ENCODE measurements around the gene SLC17A7. TPM values are rescaled to one million over a fixed set of nuclear protein-coding genes. Genes with fewer than 3 reads are reported as not detected.
"Not testable (repeated sequence)": the region's sequence is repeated elsewhere in the genome, so short reads cannot be mapped to it uniquely, and the experiment has no call there.

SLC17A7 gene
- total RNA-seq, 4 donors from 2014 or later, result 0.60 to 1.2 (median 1.1) TPM

- Histone ChIP-seq H3K36me3 (no peaks in the 10 kb centered on the region), H3K9me3 (no peaks in the 10 kb centered on the region), H3K4me3 (peak overlapping the region; percentile 63), H3K27ac (peak overlapping the region; percentile 71), H3K4me1 (peaks cover 36% of the 10 kb centered on the region), H3K27me3 (no peaks in the 10 kb centered on the region)
- WGBS, result 14% methylated on average over 11 of the region's 11 CpGs
- TF ChIP-seq CTCF (IDR thresholded peaks at IDR 0.05) (no peak), POLR2AphosphoS5 (IDR thresholded peaks at IDR 0.05) (no peak), EP300 (IDR thresholded peaks at IDR 0.05) (no peak), POLR2A (IDR thresholded peaks at IDR 0.05) (no peak)
- DNase-seq (ENCODE audit: low spot score in 2 of 2), result peak in 1 of 2 donors; percentile 65
Observed at GRCh38 chr19:49474542-49474924, 33.2 kb upstream of the SLC17A7 start.

DNA sequence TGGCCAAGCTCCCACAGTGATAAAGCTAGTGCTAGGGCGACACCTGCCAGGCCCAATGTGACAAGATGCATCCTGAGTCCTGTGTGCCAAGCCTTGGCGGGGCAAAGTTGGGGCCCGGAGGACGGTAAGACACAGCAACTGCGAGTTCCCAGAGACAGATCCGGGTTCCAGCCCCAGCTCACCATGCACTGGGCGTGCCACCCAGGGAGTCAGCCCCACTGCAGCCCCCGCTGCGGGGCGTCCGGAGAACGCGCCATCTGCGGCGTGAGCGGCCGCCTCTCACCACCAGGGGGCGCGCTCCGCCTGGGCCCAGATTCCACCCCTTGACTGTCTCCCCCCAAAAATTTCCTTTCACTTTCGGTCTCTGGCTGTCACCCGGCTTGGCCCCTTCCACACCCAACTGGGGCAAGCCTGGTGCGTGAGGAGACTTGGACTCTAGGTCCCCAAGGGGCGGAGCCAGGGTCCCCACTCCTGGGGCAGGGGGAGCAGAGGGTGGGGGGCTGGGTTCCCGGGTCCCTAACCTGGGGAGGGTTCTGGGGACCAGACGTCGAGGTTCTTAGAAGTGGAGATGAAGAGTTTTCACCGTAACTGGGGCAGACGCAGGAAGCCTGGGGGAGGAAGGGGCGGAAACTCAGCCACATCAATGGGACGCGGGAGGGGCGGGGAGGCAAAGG lies 32.7 kb upstream of the SLC17A7 start, which contains the start of gene FLT3LG:
Gene FLT3LG (plus strand): TSS at position 348 of the 674 bp plus-strand sequence. CDS start 425 bp downstream, outside the sequence.
- TF ChIP-seq CTCF (IDR thresholded peaks at IDR 0.05) (peak; percentile 98 to 99), POLR2AphosphoS5 (IDR thresholded peaks at IDR 0.05) (peak in 2 of 3 donors; percentile 59 to 62), POLR2A (IDR thresholded peaks at IDR 0.05) (no peak), EP300 (IDR thresholded peaks at IDR 0.05) (no peak)

DNA sequence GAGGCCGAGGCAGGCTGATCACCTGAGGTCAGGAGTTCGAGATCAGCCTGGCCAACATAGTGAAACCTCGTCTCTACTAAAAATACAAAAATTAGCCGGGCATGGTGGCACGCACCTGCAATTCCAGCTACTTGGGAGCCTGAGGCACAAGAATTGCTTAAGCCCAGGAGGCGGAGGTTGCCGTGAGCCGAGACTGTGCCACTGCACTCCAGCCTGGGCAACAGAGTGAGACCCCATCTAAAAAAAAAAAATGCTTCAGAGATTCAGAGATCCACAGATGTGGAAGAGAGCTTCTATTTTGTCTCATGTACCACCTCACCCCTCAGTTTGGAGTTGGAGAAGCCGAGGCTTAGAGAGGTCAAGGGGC lies 32.2 kb upstream of the SLC17A7 start:
- not testable (repeated sequence) for DNase-seq (ENCODE audit: low spot score in 2 of 2); H3K36me3 ChIP-seq; H3K9me3 ChIP-seq; H3K27ac ChIP-seq; H3K27me3 ChIP-seq
- Histone ChIP-seq H3K4me3 (peak overlapping the region; percentile 63), H3K4me1 (peaks cover 44% of the 10 kb centered on the region)
- WGBS, result 62% methylated on average over 9 of the region's 9 CpGs

More for the DNA sequence above, 32.7 kb upstream of the SLC17A7 start, which contains the start of gene FLT3LG:
- WGBS, result 2% methylated on average over 25 of the region's 33 CpGs
- Histone ChIP-seq H3K27me3 (no peaks in the 10 kb centered on the region), H3K4me1 (peaks cover 41% of the 10 kb centered on the region), H3K9me3 (no peaks in the 10 kb centered on the region), H3K27ac (peak within 1 kb of the TSS; percentile 71), H3K4me3 (peak within 1 kb of the TSS; percentile 63), H3K36me3 (no peaks in the 10 kb centered on the region)
- DNase-seq (ENCODE audit: low spot score in 2 of 2), result peak; percentile 88 to 91

GRCh38 chr19:49472936-49473335 lies 31.6 kb upstream of the SLC17A7 start:
- Histone ChIP-seq H3K36me3 (no peaks in the 10 kb centered on the region), H3K4me1 (peaks cover 49% of the 10 kb centered on the region), H3K4me3 (no peak overlapping the region), H3K9me3 (no peaks in the 10 kb centered on the region), H3K27me3 (no peaks in the 10 kb centered on the region), H3K27ac (no peak overlapping the region)
- DNase-seq (ENCODE audit: low spot score in 2 of 2), result no peak
- WGBS, result 65% methylated on average over 9 of the region's 9 CpGs
- TF ChIP-seq EP300 (IDR thresholded peaks at IDR 0.05) (no peak), POLR2A (IDR thresholded peaks at IDR 0.05) (no peak), CTCF (IDR thresholded peaks at IDR 0.05) (no peak), POLR2AphosphoS5 (IDR thresholded peaks at IDR 0.05) (no peak)

DNA sequence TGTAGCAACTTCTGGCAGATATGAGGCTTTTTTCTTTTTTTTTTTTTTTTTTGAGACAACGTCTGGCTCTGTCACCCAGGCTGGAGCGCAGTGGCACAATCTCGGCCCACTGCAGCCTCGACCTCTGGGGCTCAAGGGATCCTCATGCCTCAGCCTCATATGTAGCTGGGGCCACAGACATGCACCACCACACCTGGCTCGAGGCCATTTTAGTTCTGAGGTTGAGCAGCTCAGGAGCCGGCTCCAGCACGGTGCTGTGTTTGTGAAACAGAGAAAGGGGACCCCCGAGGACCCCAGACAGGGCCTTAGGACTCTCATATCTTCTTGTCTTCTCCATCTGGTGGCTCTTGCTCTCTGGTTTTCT lies 29.3 kb upstream of the SLC17A7 start:
- H3K27ac ChIP-seq, result peak overlapping the region; percentile 93
- no peak for TF ChIP-seq POLR2AphosphoS5 (IDR thresholded peaks at IDR 0.05)
- TF ChIP-seq EP300 (IDR thresholded peaks at IDR 0.05), result no peak
- no peak for TF ChIP-seq CTCF (IDR thresholded peaks at IDR 0.05)
- TF ChIP-seq POLR2A (IDR thresholded peaks at IDR 0.05), result no peak
- 55% methylated on average over 8 of the region's 8 CpGs for WGBS

More for the DNA sequence above, 29.3 kb upstream of the SLC17A7 start:
- H3K4me3 ChIP-seq, result no peak overlapping the region
- H3K36me3 ChIP-seq, result peaks cover 11% of the 10 kb centered on the region
- H3K4me1 ChIP-seq, result peaks cover 52% of the 10 kb centered on the region
- no peaks in the 10 kb centered on the region for H3K27me3 ChIP-seq
- no peaks in the 10 kb centered on the region for H3K9me3 ChIP-seq
- DNase-seq (ENCODE audit: low spot score in 2 of 2), result no peak

Measured in suprapubic skin (tissue), 4 donors.